ENCODE measurements around the gene SOX8. TPM values are rescaled to one million over a fixed set of nuclear protein-coding genes. Genes with fewer than 3 reads are reported as not detected.

SOX8 gene
- total RNA-seq, 1 donor from 2014 or later = 7.0 TPM

DNA sequence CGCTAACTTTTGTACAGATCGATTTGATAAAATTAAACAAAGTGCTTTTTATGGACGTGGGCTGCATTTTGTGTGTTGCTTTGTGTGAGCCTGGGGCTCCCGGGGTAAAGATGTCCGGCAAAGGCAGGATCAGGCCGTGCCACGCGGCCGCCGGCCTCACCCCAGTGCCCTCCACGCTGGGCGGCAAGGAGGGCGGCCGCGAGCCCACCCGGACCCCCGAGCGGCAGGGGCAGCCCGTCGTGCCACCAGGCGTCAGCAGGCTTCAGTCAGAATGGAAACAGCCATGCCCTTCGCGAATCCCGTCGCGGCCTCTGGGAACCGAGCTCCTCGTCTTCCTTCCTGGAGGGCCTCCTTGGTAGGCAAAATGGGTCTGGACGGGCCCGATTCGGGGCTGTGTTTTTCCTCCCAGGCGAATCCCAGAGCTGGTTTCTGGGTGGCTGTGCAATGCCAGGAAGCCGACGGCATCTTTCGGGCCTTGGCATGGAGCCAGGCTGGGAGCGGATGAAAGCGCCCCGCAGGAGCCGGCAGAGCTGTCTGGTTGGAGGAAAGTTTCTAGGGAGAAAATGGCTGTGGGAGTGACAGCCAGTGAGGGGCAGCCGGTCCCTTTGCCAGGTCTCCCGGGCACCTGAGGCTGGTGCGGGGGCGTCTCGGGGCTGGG lies 5.5 kb downstream of the SOX8 start:
- Mint-ChIP-seq H3K9me3 (ENCODE audit: unreplicated experiment) (no peaks in the 10 kb centered on the region), H3K4me1 (ENCODE audit: low read depth, unreplicated experiment) (peaks cover 1% of the 10 kb centered on the region), H3K27ac (ENCODE audit: unreplicated experiment) (no peak overlapping the region), H3K36me3 (ENCODE audit: unreplicated experiment) (no peaks in the 10 kb centered on the region), H3K4me3 (ENCODE audit: unreplicated experiment) (no peak overlapping the region), H3K27me3 (ENCODE audit: unreplicated experiment) (no peaks in the 10 kb centered on the region)
- TF ChIP-seq, protein P1, sequence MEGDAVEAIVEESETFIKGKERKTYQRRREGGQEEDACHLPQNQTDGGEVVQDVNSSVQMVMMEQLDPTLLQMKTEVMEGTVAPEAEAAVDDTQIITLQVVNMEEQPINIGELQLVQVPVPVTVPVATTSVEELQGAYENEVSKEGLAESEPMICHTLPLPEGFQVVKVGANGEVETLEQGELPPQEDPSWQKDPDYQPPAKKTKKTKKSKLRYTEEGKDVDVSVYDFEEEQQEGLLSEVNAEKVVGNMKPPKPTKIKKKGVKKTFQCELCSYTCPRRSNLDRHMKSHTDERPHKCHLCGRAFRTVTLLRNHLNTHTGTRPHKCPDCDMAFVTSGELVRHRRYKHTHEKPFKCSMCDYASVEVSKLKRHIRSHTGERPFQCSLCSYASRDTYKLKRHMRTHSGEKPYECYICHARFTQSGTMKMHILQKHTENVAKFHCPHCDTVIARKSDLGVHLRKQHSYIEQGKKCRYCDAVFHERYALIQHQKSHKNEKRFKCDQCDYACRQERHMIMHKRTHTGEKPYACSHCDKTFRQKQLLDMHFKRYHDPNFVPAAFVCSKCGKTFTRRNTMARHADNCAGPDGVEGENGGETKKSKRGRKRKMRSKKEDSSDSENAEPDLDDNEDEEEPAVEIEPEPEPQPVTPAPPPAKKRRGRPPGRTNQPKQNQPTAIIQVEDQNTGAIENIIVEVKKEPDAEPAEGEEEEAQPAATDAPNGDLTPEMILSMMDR (IDR thresholded peaks at IDR 0.05; ENCODE audit: partially characterized antibody, unreplicated experiment) = no peak
- no peak for DNase-seq

DNA sequence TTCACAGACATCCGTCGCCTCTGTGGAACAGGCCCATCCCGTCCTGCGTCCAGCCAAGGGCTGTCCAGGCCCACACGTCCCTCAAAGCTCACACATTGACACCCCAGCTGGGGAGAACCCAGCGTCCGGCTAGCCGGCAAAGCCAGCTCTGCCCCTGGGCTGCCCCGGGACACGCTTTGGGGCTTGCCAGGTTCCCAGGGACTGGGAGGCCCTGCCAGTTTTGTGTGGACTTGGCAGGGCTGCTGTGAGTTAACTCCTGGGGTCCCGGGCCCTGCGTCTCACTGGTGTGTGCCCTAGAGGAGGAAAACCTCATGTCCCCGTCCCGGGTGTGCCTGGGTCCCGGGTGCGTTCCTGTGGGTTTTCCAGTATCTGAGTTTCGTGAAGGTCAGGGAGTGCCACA lies 6.3 kb downstream of the SOX8 start:
- Mint-ChIP-seq H3K9me3 (ENCODE audit: unreplicated experiment) (no peaks in the 10 kb centered on the region), H3K36me3 (ENCODE audit: unreplicated experiment) (no peaks in the 10 kb centered on the region), H3K4me1 (ENCODE audit: low read depth, unreplicated experiment) (no peaks in the 10 kb centered on the region), H3K27ac (ENCODE audit: unreplicated experiment) (no peak overlapping the region), H3K27me3 (ENCODE audit: unreplicated experiment) (no peaks in the 10 kb centered on the region), H3K4me3 (ENCODE audit: unreplicated experiment) (no peak overlapping the region)
- TF ChIP-seq, protein P1 (IDR thresholded peaks at IDR 0.05; ENCODE audit: partially characterized antibody, unreplicated experiment) = no peak
- no peak for DNase-seq

DNA sequence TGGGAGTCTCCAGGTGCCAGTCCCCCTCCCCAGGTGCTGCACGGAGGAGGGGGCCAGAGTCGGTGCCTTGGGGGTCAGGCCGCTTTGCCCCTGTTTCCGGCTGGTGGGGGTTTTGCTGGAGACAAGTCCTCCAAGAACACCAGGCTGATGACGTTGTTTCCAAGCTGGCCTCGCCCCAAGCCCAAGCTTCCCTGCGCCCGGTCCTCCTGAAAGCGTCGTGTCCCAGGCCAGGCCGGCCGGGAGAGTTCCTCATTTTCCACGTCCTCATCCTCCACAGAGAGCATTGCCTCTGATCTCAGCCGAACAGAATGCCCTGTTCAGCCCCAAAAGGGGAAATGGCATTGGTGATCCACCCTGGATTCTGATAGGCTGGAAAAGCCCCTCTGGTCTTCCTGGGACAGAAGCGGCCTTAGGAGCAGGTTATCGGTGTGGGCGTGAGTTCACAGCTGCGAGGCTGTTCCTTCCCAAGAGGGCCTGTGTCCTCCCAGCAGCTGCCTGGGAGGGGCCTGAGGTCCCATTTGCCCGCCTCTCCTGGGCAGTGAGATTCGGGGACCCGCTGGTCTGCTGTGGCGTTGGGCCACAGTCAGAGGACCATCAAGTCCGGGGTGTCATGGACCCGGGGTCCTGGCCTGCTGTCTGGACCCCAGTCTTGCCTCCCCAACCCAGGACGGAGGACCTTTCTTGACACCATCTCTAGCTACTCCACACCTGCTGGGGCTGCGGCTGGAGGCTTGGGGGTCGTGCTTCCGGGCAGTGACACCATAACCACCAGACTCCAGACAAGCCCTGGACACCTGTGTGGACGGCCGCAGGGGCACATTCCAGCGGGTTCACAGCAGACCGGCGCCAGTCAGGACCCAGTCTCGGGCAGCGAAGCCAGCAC lies 7.1 kb downstream of the SOX8 start:
- TF ChIP-seq, protein P1 (IDR thresholded peaks at IDR 0.05; ENCODE audit: partially characterized antibody, unreplicated experiment) = no peak
- Mint-ChIP-seq H3K4me3 (ENCODE audit: unreplicated experiment) (no peak overlapping the region), H3K27me3 (ENCODE audit: unreplicated experiment) (no peaks in the 10 kb centered on the region), H3K36me3 (ENCODE audit: unreplicated experiment) (no peaks in the 10 kb centered on the region), H3K4me1 (ENCODE audit: low read depth, unreplicated experiment) (no peaks in the 10 kb centered on the region), H3K27ac (ENCODE audit: unreplicated experiment) (no peak overlapping the region), H3K9me3 (ENCODE audit: unreplicated experiment) (no peaks in the 10 kb centered on the region)
- no peak for DNase-seq

DNA sequence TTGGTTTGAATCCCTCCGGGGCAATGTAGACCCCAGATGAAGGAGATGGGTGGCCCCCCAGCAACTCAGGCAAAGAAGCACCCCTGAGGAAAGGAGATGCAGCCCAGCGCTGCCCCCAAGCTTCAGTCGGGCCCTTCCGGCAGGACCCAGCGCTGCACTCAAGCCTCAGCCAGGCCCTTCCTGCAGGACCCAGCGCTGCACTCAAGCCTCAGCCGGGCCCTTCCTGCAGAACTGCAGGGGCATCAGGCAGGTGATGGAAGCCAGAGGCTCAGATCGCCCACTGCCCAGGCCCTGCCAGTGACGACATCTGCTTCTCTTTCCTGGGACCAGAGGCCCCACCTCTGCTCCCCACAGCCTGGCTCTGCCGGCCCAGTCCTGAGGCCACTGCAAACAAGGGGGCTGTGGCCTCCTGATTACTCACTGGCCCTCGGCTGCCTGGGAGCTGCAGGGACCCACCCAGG lies 7.8 kb downstream of the SOX8 start:
- H3K27me3 Mint-ChIP-seq (ENCODE audit: unreplicated experiment) = no peaks in the 10 kb centered on the region
- DNase-seq = no peak
- no peaks in the 10 kb centered on the region for H3K36me3 Mint-ChIP-seq (ENCODE audit: unreplicated experiment)
- H3K4me1 Mint-ChIP-seq (ENCODE audit: low read depth, unreplicated experiment) = no peaks in the 10 kb centered on the region
- no peak overlapping the region for H3K27ac Mint-ChIP-seq (ENCODE audit: unreplicated experiment)
- H3K4me3 Mint-ChIP-seq (ENCODE audit: unreplicated experiment) = no peak overlapping the region
- TF ChIP-seq, protein P1 (IDR thresholded peaks at IDR 0.05; ENCODE audit: partially characterized antibody, unreplicated experiment) = no peak
- H3K9me3 Mint-ChIP-seq (ENCODE audit: unreplicated experiment) = no peaks in the 10 kb centered on the region
